K562 (cell line): ENCODE data around the gene APLNR. TPM values are rescaled to one million over a fixed set of nuclear protein-coding genes. Genes with fewer than 3 reads are reported as not detected.
A peak's percentile ranks its signal among the peaks of the same experiment; 100 is the strongest.

Source experiments
- ATAC-seq: fragments of 200-7000 bp; cut with Tn5 transposase; 3 replicates; pipeline ENCODE4 v1.9.1; 2020; ENCODE audit warnings: moderate library complexity
- BruUV-seq: library from RNA; stranded (reverse); fragments of 400-500 nt; replicated peaks from 2 replicates; lab custom pipeline; 2021; lab: Mats Ljungman, UMichigan
- CTCF ChIA-PET: fragments of 300-600 bp; formaldehyde crosslinking; extraction: SDS; loops from one replicate; lab custom pipeline; 2021; ENCODE audit warnings: low intra/inter-chr PET ratio; lab: Yijun Ruan, JAX
- POLR2A ChIA-PET: fragments of 300-600, 350-650 bp; sonication (Branson Sonifier 250); formaldehyde crosslinking; extraction: SDS; loops from one replicate; lab custom pipeline; 2021; ENCODE audit warnings: antibody characterized with exemption, inconsistent platforms; lab: Yijun Ruan, JAX
- DNase-seq, 4 experiments: peaks; one replicate each; pipeline versions ENCODE4 v3.0.0 to v3.0.0-alpha.2; 2011 to 2018; ENCODE audit warnings: low spot score in 3 of 4, mixed read lengths in 3 of 4; ENCODE audit errors: extremely low read depth in 1 of 4
- FAIRE-seq: peaks from 2 replicates; lab custom pipeline; 2011; peaks lifted over from hg19 to GRCh38; lab: Jason Lieb, UNC
- H2AFZ ChIP-seq: 2 replicates; pipeline ENCODE4 v1.6.0; 2011; ENCODE audit warnings: low read depth, low read length, control low read depth, inconsistent platforms
- H3K27ac ChIP-seq: fragments of 200-600 bp; 3 replicates; pipeline ENCODE4 v1.8.0; 2011; ENCODE audit warnings: low read depth, mild to moderate bottlenecking, control low read depth, inconsistent platforms, low read length, moderate library complexity, mixed read lengths; ENCODE audit errors: extremely low read depth
- H3K27me3 ChIP-seq, 2 experiments: fragments of 300-600 bp in 1 of 2; 2 replicates in 1 of 2; 3 replicates in 1 of 2; pipeline versions ENCODE4 v1.6.0 to v1.8.0; 2011; ENCODE audit warnings: inconsistent platforms in 2 of 2, low read length in 2 of 2, mild to moderate bottlenecking in 1 of 2, mixed read lengths in 1 of 2, moderate library complexity in 1 of 2; ENCODE audit not compliant: control insufficient read depth in 2 of 2, insufficient read depth in 2 of 2
- H3K36me3 ChIP-seq: fragments of 300-600 bp; 3 replicates; pipeline ENCODE4 v1.8.0; 2011; ENCODE audit warnings: mild to moderate bottlenecking, low read length, inconsistent platforms; ENCODE audit not compliant: control insufficient read depth, insufficient read depth
- H3K4me1 ChIP-seq, 2 experiments: fragments of 200-600 bp in 1 of 2; replicated peaks in 1 of 2; 2 replicates in 1 of 2; 3 replicates in 1 of 2; pipeline versions ENCODE4 v1.5.1 to v1.8.0; 2011; ENCODE audit warnings: inconsistent platforms in 2 of 2, low read length in 2 of 2, mild to moderate bottlenecking in 1 of 2, mixed read lengths in 1 of 2, moderate library complexity in 1 of 2; ENCODE audit not compliant: control insufficient read depth in 2 of 2, insufficient read depth in 2 of 2
- H3K4me2 ChIP-seq: 2 replicates; pipeline ENCODE4 v1.6.1; 2011; ENCODE audit warnings: low read length, control low read depth, inconsistent platforms, mixed read lengths; ENCODE audit not compliant: insufficient read depth
- H3K4me3 ChIP-seq: fragments of 200-600 bp; sonication (generic), shearing (Covaris generic); 2 replicates; pipeline ENCODE4 v1.5.1; 2016; ENCODE audit warnings: control low read depth, inconsistent platforms
- H3K79me2 ChIP-seq: fragments of 200-600 bp; 3 replicates; pipeline ENCODE4 v1.8.0; 2011; ENCODE audit warnings: low read length, inconsistent platforms; ENCODE audit not compliant: control insufficient read depth, insufficient read depth
- H3K9ac ChIP-seq, 2 experiments: 2 replicates each; pipeline versions ENCODE4 v1.6.0 to v1.6.1; 2011; ENCODE audit warnings: low read depth in 2 of 2, low read length in 2 of 2, control low read depth in 1 of 2, inconsistent platforms in 1 of 2, mild to moderate bottlenecking in 1 of 2, mixed read lengths in 1 of 2; ENCODE audit not compliant: insufficient read depth in 1 of 2
- H3K9me1 ChIP-seq: one replicate; pipeline ENCODE4 v1.6.0; 2011; ENCODE audit warnings: inconsistent platforms, mild to moderate bottlenecking, low read length, moderate library complexity; ENCODE audit not compliant: control insufficient read depth, insufficient read depth
- H3K9me3 ChIP-seq: replicated peaks from 2 replicates; pipeline ENCODE4 v1.5.1; 2011; ENCODE audit warnings: low read depth, low read length, inconsistent platforms; ENCODE audit not compliant: control insufficient read depth, insufficient read depth
- H4K20me1 ChIP-seq: replicated peaks from 2 replicates; pipeline ENCODE4 v1.6.1; 2011; ENCODE audit warnings: low read length, inconsistent platforms, mixed read lengths; ENCODE audit not compliant: control insufficient read depth, insufficient read depth
- CREM ChIP-seq: IDR thresholded peaks from 2 replicates; pipeline ENCODE4 v1.6.1; 2014; ENCODE audit warnings: antibody characterized with exemption, low read depth
- HCFC1 ChIP-seq: IDR thresholded peaks from 2 replicates; pipeline ENCODE4 v1.6.1; 2012; ENCODE audit warnings: low read depth, low read length, improper control_type of control experiment
- KDM5B ChIP-seq: fragments of 200-600 bp; sonication (generic); IDR thresholded peaks from 2 replicates; pipeline ENCODE4 v1.6.1; 2012; ENCODE audit warnings: low read depth, mild to moderate bottlenecking, moderate library complexity, low read length, control low read depth, inconsistent platforms; ENCODE audit not compliant: insufficient replicate concordance
- MEF2A ChIP-seq: IDR thresholded peaks from 2 replicates; pipeline ENCODE4 v1.6.1; 2011; ENCODE audit warnings: low read depth, mild to moderate bottlenecking, low read length, moderate library complexity; ENCODE audit not compliant: control insufficient read depth
- PHB ChIP-seq: fragments of 250-450 bp; sonication (Bioruptor Pico); IDR thresholded peaks from 2 replicates; pipeline ENCODE4 v1.5.0; 2021
- PYGO2 ChIP-seq: fragments of 450-650 bp; IDR thresholded peaks from 2 replicates; pipeline ENCODE4 v1.6.1; 2016; ENCODE audit warnings: mild to moderate bottlenecking, missing genetic modification characterization, moderate library complexity, missing compliant biosample characterization
- RB1 ChIP-seq: fragments of 450-650 bp; IDR thresholded peaks from 2 replicates; pipeline ENCODE4 v1.6.1; 2017; ENCODE audit warnings: low read depth, mild to moderate bottlenecking
- SRF ChIP-seq, 2 experiments: fragments of 250-450, 450-650 bp in 1 of 2; sonication (Bioruptor Pico) in 1 of 2; sonication (generic) in 1 of 2; formaldehyde crosslinking; IDR thresholded peaks; 2 replicates each; pipeline versions ENCODE4 v1.5.0 to v1.5.1; 2020 to 2022; ENCODE audit warnings: mild to moderate bottlenecking in 1 of 2, missing genetic modification reagents in 1 of 2
- TARDBP ChIP-seq: fragments of 450-650 bp; IDR thresholded peaks from 2 replicates; pipeline ENCODE4 v1.6.1; 2016
- ZNF184 ChIP-seq: sonication (generic); formaldehyde crosslinking; IDR thresholded peaks from 2 replicates; pipeline ENCODE4 v1.5.0; 2020; ENCODE audit warnings: missing genetic modification reagents
- ZNF24 ChIP-seq: fragments of 450-650 bp; IDR thresholded peaks from 2 replicates; pipeline ENCODE4 v1.6.1; 2016
- ZNF707 ChIP-seq: fragments of 250-450 bp; sonication (Bioruptor Pico); conservative IDR thresholded peaks from 2 replicates; pipeline ENCODE4 v1.8.0; 2022; ENCODE audit warnings: inconsistent platforms, mild to moderate bottlenecking, moderate library complexity
- WGBS: fragments of 100-300 bp; shearing (Covaris generic); methylation state at CpG from one replicate; pipeline ENCODE4 v1.1.6; 2016; ENCODE audit warnings: low coverage, mixed read lengths; ENCODE audit not compliant: insufficient coverage; ENCODE audit errors: missing lambda C conversion rate; 5-methylcytosine and 5-hydroxymethylcytosine counted together
- in situ Hi-C: fragments of 300-500 bp; cut with MboI; formaldehyde crosslinking; loops from 4 replicates; pipeline ENCODE4 v1.15.0; 2018; ENCODE audit warnings: inconsistent platforms, mixed read lengths
- intact Hi-C: fragments of 100-400 bp; cut with micrococcal nuclease; formaldehyde crosslinking; loops from 2 replicates; pipeline ENCODE4 v1.14.2; 2022
- polyA plus RNA-seq, 8 experiments: library from polyadenylated mRNA; depleted of rRNA in 4 of 8; stranded (reverse) in 5 of 8; unstranded in 3 of 8; fragments of >200 nt; fragmentation: Nextera tagmentation in 2 of 8; fragmentation: Illumina TruSeq in 1 of 8; extraction: Ambion mirVana in 2 of 8; extraction: Trizol in 1 of 8; gene quantifications; 2 replicates each; pipeline versions ENCODE4 v1.2.1 to v1.2.3, GENCODE V29; 2011 to 2014; ENCODE audit warnings: inconsistent platforms in 1 of 8, missing spikeins in 1 of 8
- total RNA-seq, 7 experiments: library from RNA; depleted of rRNA in 6 of 7; stranded (reverse); fragments of >200 nt in 6 of 7; fragmentation: Illumina TruSeq in 2 of 7; extraction: Trizol in 2 of 7; gene quantifications; 2 replicates each; pipeline versions ENCODE4 v1.2.1 to v1.2.3, GENCODE V29; 2011 to 2021; ENCODE audit warnings: low replicate concordance in 1 of 7
- TF ChIP-seq, protein P1 (sequence below): fragments of 450-650 bp; formaldehyde crosslinking; IDR thresholded peaks from 2 replicates; pipeline ENCODE4 v1.4.0; 2020; ENCODE audit warnings: mild to moderate bottlenecking, moderate library complexity
- TF ChIP-seq, protein P2 (sequence below): fragments of 450-650 bp; formaldehyde crosslinking; IDR thresholded peaks from 2 replicates; pipeline ENCODE4 v1.4.0; 2022; ENCODE audit warnings: missing genetic modification characterization
- TF ChIP-seq, protein P3 (sequence below): sonication (generic); formaldehyde crosslinking; IDR thresholded peaks from 2 replicates; pipeline ENCODE4 v1.8.0; 2022; ENCODE audit warnings: mild to moderate bottlenecking, missing genetic modification reagents

APLNR gene
- total and polyA plus RNA-seq, 9 of the 15 experiments (the other 6 are each of a cell fraction or from before 2014, with no cell fraction given), result 0.15 to 2.0 (median 0.65) TPM

DNA sequence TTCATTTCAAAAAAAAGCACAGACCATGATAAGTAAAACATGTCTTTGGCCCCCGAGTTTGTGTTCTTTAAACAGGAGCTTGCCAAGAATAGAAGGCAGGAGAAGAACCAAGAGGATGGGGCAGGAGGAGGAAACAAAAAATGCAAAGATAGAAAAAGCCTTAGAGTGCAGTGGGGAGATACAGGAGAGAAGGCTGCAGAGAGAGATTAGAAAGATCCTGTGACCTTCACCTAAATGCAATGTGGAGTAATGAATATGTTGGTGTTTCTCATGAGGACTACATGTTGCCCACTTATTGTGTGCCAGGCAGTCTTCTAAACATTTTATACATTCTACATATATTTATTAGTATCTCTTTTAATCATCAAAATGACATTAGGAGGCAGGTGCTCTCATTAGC, 2.3 kb upstream of the APLNR start (continued):
- no peak for TF ChIP-seq ZNF24
- TF ChIP-seq HCFC1, result no peak
- TF ChIP-seq TARDBP, result no peak
- TF ChIP-seq CREM, result no peak
- no peak for TF ChIP-seq PHB (CRISPR knock-in tag)
- TF ChIP-seq KDM5B, result no peak
- TF ChIP-seq ZNF707 (CRISPR knock-in tag), result no peak
- no peak for TF ChIP-seq PYGO2 (tag)
- TF ChIP-seq, protein P1, sequence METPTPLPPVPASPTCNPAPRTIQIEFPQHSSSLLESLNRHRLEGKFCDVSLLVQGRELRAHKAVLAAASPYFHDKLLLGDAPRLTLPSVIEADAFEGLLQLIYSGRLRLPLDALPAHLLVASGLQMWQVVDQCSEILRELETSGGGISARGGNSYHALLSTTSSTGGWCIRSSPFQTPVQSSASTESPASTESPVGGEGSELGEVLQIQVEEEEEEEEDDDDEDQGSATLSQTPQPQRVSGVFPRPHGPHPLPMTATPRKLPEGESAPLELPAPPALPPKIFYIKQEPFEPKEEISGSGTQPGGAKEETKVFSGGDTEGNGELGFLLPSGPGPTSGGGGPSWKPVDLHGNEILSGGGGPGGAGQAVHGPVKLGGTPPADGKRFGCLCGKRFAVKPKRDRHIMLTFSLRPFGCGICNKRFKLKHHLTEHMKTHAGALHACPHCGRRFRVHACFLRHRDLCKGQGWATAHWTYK, result no peak

DNA sequence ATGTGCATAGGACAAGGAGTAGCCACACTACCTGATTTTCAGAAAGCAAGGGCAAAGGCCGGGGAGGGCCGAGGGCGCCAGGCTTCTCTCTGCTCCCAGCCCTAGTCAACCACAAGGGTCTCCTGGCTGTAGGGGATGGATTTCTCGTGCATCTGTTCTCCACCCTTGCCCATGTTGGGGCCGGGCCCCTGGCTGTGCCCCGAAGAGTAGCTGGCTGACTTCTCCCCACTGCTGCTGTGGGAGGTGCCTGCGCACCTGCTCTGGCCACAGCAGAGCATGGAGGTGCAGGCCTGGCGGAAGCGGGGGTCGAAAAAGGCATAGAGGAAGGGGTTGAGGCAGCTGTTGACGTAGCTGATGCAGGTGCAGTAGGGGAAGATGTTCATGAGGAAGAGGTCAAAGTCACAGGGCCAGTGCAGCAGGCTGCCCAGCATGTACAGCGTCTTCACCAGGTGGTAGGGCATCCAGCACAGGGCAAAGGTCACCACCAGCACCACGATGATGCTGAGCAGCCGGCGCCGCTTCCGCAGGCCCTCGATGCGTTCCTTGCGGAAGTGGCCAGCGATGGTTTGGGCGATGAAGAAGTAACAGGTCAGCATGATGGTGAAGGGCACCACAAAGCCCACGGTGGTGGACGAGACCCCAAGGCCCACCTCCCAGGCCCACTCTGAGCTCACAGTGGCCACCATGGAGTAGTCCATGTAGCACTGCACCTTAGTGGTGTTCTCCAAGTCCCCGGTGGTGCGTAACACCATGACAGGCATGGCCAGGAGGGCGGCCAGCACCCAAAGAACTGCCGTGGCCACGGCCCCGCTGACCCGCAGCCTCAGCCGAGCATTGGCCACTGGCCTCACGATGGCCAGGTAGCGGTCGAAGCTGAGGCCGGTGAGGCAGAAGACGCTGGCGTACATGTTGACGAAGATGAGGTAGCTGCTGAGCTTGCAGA, 1.0 kb downstream of the APLNR start:
- Histone ChIP-seq H3K9me1 (no peaks in the 10 kb centered on the region), H4K20me1 (no peaks in the 10 kb centered on the region; the same call in 1 of the 2 replicates), H3K9me3 (no peaks in the 10 kb centered on the region)
- WGBS, result 73% methylated on average over 34 of the region's 39 CpGs
- no peak for TF ChIP-seq SRF (CRISPR knock-in tag; IDR thresholded peaks at IDR 0.05)
- TF ChIP-seq KDM5B, result peak; percentile 6
- TF ChIP-seq, protein P2, sequence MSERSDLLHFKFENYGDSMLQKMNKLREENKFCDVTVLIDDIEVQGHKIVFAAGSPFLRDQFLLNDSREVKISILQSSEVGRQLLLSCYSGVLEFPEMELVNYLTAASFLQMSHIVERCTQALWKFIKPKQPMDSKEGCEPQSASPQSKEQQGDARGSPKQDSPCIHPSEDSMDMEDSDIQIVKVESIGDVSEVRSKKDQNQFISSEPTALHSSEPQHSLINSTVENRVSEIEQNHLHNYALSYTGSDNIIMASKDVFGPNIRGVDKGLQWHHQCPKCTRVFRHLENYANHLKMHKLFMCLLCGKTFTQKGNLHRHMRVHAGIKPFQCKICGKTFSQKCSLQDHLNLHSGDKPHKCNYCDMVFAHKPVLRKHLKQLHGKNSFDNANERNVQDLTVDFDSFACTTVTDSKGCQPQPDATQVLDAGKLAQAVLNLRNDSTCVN, result no peak
- 0 out of 2 replicates have a peak, but pooled peaks have one; percentile 8 for TF ChIP-seq ZNF184 (CRISPR knock-in tag)
- no peak for TF ChIP-seq RB1
- TF ChIP-seq, protein P3, sequence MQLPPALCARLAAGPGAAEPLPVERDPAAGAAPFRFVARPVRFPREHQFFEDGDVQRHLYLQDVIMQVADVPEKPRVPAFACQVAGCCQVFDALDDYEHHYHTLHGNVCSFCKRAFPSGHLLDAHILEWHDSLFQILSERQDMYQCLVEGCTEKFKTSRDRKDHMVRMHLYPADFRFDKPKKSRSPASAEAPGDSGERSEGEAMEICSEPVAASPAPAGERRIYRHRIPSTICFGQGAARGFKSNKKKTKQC (CRISPR knock-in tag), result 0 out of 2 replicates have a peak, but pooled peaks have one; percentile 31
- no peak for TF ChIP-seq MEF2A
- TF ChIP-seq, all 486 proteins: peak for 3
- Histone ChIP-seq H3K27ac (no peak overlapping the region), H3K36me3 (no peaks in the 10 kb centered on the region), H3K4me2 (peak overlapping the region; percentile 77), H3K9ac (peak overlapping the region; percentile 48 to 83; a peak in 3 of 4 replicates), H3K79me2 (no peaks in the 10 kb centered on the region; the same call in 2 of the 3 replicates), H2AFZ (peak overlapping the region; percentile 73), H3K27me3 (peaks cover 4 to 5% of the 10 kb centered on the region in 2 experiments; a peak in 4 of 5 replicates), H3K4me3 (no peak overlapping the region), H3K4me1 (peaks cover 34 to 54% of the 10 kb centered on the region in 2 experiments)
- DNase-seq (no peak), ATAC-seq (no peak), FAIRE-seq (no peak)
- ChIA-PET CTCF (no interaction called here), POLR2A (interaction anchor here (0.6 to 1.5 kb wide), 3 partner anchors 10 to 890 kb away, joined by 3 read pairs; no protein-coding TSS in a partner anchor)
- in situ Hi-C loops (no loop called here), intact Hi-C loops (no loop called here)
- BruUV-seq, result no TSS peak
